OCI-LY1 (cell line): ENCODE measurements around the gene MYMX.

Experiments
- H2AFZ ChIP-seq: fragments of 200-600 bp; sonication (generic), shearing (Covaris generic); 2 replicates; pipeline ENCODE4 v1.6.0; 2014; ENCODE audit warnings: antibody characterized with exemption, mild to moderate bottlenecking, low read length
- H3F3A ChIP-seq: fragments of 200-600 bp; sonication (generic), shearing (Covaris generic); 2 replicates; pipeline ENCODE4 v1.6.0; 2014; ENCODE audit warnings: mild to moderate bottlenecking, antibody characterized with exemption, low read length, moderate library complexity; ENCODE audit not compliant: insufficient read depth
- H3K27ac ChIP-seq: fragments of 200-600 bp; sonication (generic); 2 replicates; pipeline ENCODE4 v1.5.1; 2014; ENCODE audit warnings: low read length, mixed run types, mild to moderate bottlenecking, low read depth; ENCODE audit not compliant: poor library complexity, severe bottlenecking
- H3K27me3 ChIP-seq: fragments of 200-600 bp; sonication (generic); 2 replicates; pipeline ENCODE4 v1.6.0; 2014; ENCODE audit warnings: antibody characterized with exemption, mild to moderate bottlenecking, low read length, moderate library complexity; ENCODE audit not compliant: insufficient read depth
- H3K36me3 ChIP-seq: fragments of 200-600 bp; sonication (generic); 2 replicates; pipeline ENCODE4 v1.6.1; 2014; ENCODE audit warnings: mild to moderate bottlenecking, antibody characterized with exemption, low read length, moderate library complexity, mixed read lengths; ENCODE audit not compliant: insufficient read depth
- H3K4me1 ChIP-seq: fragments of 200-600 bp; sonication (generic); 2 replicates; pipeline ENCODE4 v1.5.1; 2014; ENCODE audit warnings: mild to moderate bottlenecking, low read length, moderate library complexity; ENCODE audit not compliant: insufficient read depth, severe bottlenecking
- H3K4me2 ChIP-seq: fragments of 200-600 bp; sonication (generic), shearing (Covaris generic); 2 replicates; pipeline ENCODE4 v1.6.1; 2014; ENCODE audit warnings: low read length
- H3K4me3 ChIP-seq: fragments of 200-600 bp; sonication (generic); 2 replicates; pipeline ENCODE4 v1.5.1; 2014; ENCODE audit warnings: low read length, low read depth, mild to moderate bottlenecking, mixed read lengths; ENCODE audit not compliant: poor library complexity, severe bottlenecking
- H3K79me2 ChIP-seq: fragments of 200-600 bp; shearing (Covaris generic); 2 replicates; pipeline ENCODE4 v1.6.1; 2016; ENCODE audit warnings: mixed run types, low read length, mixed read lengths; ENCODE audit not compliant: insufficient read depth
- H3K9ac ChIP-seq: fragments of 200-600 bp; sonication (generic), shearing (Covaris generic); 2 replicates; pipeline ENCODE4 v1.6.1; 2014; ENCODE audit warnings: mild to moderate bottlenecking, low read length, mixed read lengths
- H3K9me2 ChIP-seq: fragments of 200-600 bp; sonication (generic), shearing (Covaris generic); 2 replicates; pipeline ENCODE4 v1.6.1; 2014; ENCODE audit warnings: low read depth, mild to moderate bottlenecking, low read length, mixed read lengths
- H3K9me3 ChIP-seq: fragments of 200-600 bp; shearing (Covaris generic); 2 replicates; pipeline ENCODE4 v1.6.1; 2014; ENCODE audit warnings: low read length, mixed read lengths
- H4K20me1 ChIP-seq: fragments of 200-600 bp; sonication (generic), shearing (Covaris generic); 2 replicates; pipeline ENCODE4 v1.6.0; 2016; ENCODE audit warnings: mild to moderate bottlenecking, low read length; ENCODE audit not compliant: insufficient read depth
- CTCF ChIP-seq: fragments of 200-600 bp; sonication (generic), shearing (Covaris generic); IDR thresholded peaks from 2 replicates; pipeline ENCODE4 v1.5.1; 2017; ENCODE audit warnings: mild to moderate bottlenecking, antibody characterized with exemption, low read length, moderate library complexity, mixed read lengths
- EZH2 ChIP-seq: fragments of 200-600 bp; sonication (generic), shearing (Covaris generic); IDR thresholded peaks from 2 replicates; pipeline ENCODE4 v1.8.0; 2017; ENCODE audit warnings: borderline replicate concordance, mixed run types, mild to moderate bottlenecking, antibody characterized with exemption, low read length, moderate library complexity, mixed read lengths

Gene MYMX

GRCh38 chr6:44198684-44199083 lies 18.0 kb upstream of the MYMX start:
- Histone ChIP-seq H3K36me3 (no peaks in the 10 kb centered on the region), H3K27ac (no peak overlapping the region), H3K27me3 (peaks cover 4% of the 10 kb centered on the region; the same call in 1 of the 2 replicates), H3F3A (no peaks in the 10 kb centered on the region), H3K79me2 (no peaks in the 10 kb centered on the region), H4K20me1 (no peaks in the 10 kb centered on the region), H3K9ac (no peak overlapping the region), H2AFZ (no peak overlapping the region), H3K9me2 (no peaks in the 10 kb centered on the region), H3K9me3 (no peaks in the 10 kb centered on the region), H3K4me1 (no peaks in the 10 kb centered on the region), H3K4me3 (no peak overlapping the region), H3K4me2 (no peak overlapping the region)
- TF ChIP-seq CTCF = no peak
- no peak for TF ChIP-seq EZH2

- no peaks in the 10 kb centered on the region for H3F3A ChIP-seq
- no peaks in the 10 kb centered on the region for H3K79me2 ChIP-seq
- H4K20me1 ChIP-seq = no peaks in the 10 kb centered on the region
- H2AFZ ChIP-seq = no peak overlapping the region
- H3K27ac ChIP-seq = no peak overlapping the region
- no peaks in the 10 kb centered on the region for H3K9me2 ChIP-seq
- TF ChIP-seq CTCF (no peak), EZH2 (no peak)
- H3K27me3 ChIP-seq = peaks cover 4% of the 10 kb centered on the region; the same call in 1 of the 2 replicates
- H3K4me2 ChIP-seq = no peak overlapping the region
- H3K36me3 ChIP-seq = no peaks in the 10 kb centered on the region
- H3K9ac ChIP-seq = no peak overlapping the region
- no peaks in the 10 kb centered on the region for H3K4me1 ChIP-seq
- no peaks in the 10 kb centered on the region for H3K9me3 ChIP-seq
- H3K4me3 ChIP-seq = no peak overlapping the region
Measured at GRCh38 chr6:44199883-44200282, 16.8 kb upstream of the MYMX start.

- no peak overlapping the region for H3K4me3 ChIP-seq
- no peak overlapping the region for H3K9ac ChIP-seq
- H3K36me3 ChIP-seq = no peaks in the 10 kb centered on the region
- TF ChIP-seq EZH2 = no peak
- no peak for TF ChIP-seq CTCF
- peaks cover under 1% of the 10 kb centered on the region; the same call in 1 of the 2 replicates for H3K27me3 ChIP-seq
- H3K9me2 ChIP-seq = no peaks in the 10 kb centered on the region
- H2AFZ ChIP-seq = no peak overlapping the region
- H3K4me1 ChIP-seq = no peaks in the 10 kb centered on the region
- H3K79me2 ChIP-seq = no peaks in the 10 kb centered on the region
- no peaks in the 10 kb centered on the region for H3F3A ChIP-seq
- H3K9me3 ChIP-seq = no peaks in the 10 kb centered on the region
- no peak overlapping the region for H3K27ac ChIP-seq
- H4K20me1 ChIP-seq = no peaks in the 10 kb centered on the region
- H3K4me2 ChIP-seq = no peak overlapping the region
Measured at GRCh38 chr6:44201200-44201599, 15.5 kb upstream of the MYMX start.
